Skeletal muscle satellite cell (primary cell): ENCODE results near the gene FSIP1.
A peak's percentile ranks its signal among the peaks of the same experiment; 100 is the strongest.

Source experiments
- H3K27me3 ChIP-seq: 2 replicates; pipeline ENCODE4 v1.7.0; 2013; ENCODE audit warnings: low read length; ENCODE audit not compliant: control insufficient read depth, insufficient read depth
- H3K36me3 ChIP-seq: 2 replicates; pipeline ENCODE4 v1.7.0; 2013; ENCODE audit warnings: mild to moderate bottlenecking, control low read depth, low read length; ENCODE audit not compliant: insufficient read depth
- H3K4me1 ChIP-seq: 2 replicates; pipeline ENCODE4 v1.7.0; 2013; ENCODE audit warnings: low read length; ENCODE audit not compliant: control insufficient read depth, insufficient read depth
- H3K4me2 ChIP-seq: 2 replicates; pipeline ENCODE4 v1.7.0; 2013; ENCODE audit warnings: mild to moderate bottlenecking, low read length
- H3K4me3 ChIP-seq: 2 replicates; pipeline ENCODE4 v1.7.0; 2013; ENCODE audit warnings: low read length
- H3K9ac ChIP-seq: 2 replicates; pipeline ENCODE4 v1.7.0; 2013; ENCODE audit warnings: mild to moderate bottlenecking, low read depth, low read length, moderate library complexity
- H3K9me3 ChIP-seq: replicated peaks from 2 replicates; pipeline ENCODE4 v1.7.0; 2013; ENCODE audit warnings: mild to moderate bottlenecking, control low read depth, low read length

The FSIP1 gene

DNA sequence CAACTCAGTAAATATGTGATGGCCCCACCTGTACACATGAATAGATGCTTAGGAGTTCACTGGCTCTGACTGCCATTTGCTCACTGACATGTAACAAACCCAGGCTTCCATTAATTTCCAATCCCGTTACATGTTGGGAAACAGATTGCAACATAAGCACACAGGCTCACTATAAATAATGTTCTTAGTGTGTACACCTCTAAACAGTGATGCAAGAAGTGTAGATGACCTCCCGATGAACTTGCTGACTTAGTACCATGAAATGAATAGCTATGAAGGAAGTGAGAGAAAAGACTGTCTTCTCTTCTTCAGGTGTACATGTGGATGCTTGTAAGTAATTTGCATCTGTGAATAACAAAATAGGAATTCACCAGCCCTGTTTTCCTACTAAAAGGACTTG lies 21.4 kb upstream of the FSIP1 start:
- Histone ChIP-seq H3K4me2 (no peak overlapping the region), H3K9ac (no peak overlapping the region), H3K27me3 (no peaks in the 10 kb centered on the region), H3K9me3 (no peaks in the 10 kb centered on the region), H3K4me3 (no peak overlapping the region), H3K36me3 (peaks cover 42% of the 10 kb centered on the region), H3K4me1 (no peaks in the 10 kb centered on the region)

DNA sequence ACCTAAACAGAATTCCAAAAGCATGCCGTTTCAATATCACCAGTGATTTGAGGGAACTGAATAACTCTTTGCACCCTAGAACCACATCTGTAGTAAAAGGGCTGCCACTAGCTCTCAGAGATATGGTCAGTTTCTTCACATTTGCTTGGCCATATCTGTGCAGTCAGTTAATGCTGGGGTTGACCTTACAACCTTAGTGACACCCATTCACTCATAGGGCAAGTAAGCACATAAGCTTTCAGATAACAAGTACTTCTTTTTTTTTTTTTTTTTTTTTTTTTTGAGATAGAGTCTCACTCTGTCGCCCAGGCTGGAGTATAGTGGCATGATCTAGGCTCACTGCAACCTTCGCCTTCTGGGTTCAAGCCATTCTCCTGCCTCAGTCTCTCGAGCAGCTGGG lies 20.4 kb upstream of the FSIP1 start:
- peaks cover 50% of the 10 kb centered on the region for H3K36me3 ChIP-seq
- H3K4me3 ChIP-seq: no peak overlapping the region
- no peak overlapping the region for H3K4me2 ChIP-seq
- no peak overlapping the region for H3K9ac ChIP-seq
- H3K27me3 ChIP-seq: no peaks in the 10 kb centered on the region
- no peaks in the 10 kb centered on the region for H3K9me3 ChIP-seq
- no peaks in the 10 kb centered on the region for H3K4me1 ChIP-seq

DNA sequence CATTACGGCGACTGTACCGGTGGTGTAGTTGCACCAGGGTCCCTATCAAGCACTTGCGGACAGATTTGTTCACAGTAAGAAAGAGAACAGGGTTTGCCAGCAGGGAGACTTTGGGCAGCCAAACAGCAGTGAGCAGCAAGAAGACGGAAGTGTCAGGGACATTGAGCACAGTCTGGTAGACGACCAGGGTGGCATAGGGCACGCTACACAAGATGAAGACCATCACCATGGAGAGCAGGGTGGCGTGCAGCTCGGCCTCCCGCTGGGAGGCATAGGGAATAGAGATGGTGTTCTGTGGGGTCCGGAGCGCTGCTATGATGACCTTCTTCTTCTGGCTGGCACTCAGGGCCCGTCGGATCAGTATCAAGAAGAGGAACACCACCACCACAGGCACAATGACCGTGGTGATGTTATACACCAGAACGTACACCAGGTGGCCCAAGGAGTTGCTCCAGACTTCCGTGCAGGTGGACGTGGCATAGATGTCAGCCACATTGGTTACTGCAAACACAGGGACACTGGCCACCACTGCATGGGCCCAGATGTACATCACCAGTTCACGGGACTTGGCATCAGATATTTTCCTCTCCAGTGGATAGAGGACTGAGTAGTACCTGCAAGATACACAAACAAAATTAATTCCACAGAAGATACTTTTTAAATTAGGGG lies 19.1 kb upstream of the FSIP1 start:
- no peak overlapping the region for H3K4me3 ChIP-seq
- H3K4me2 ChIP-seq: no peak overlapping the region
- no peaks in the 10 kb centered on the region for H3K9me3 ChIP-seq
- no peaks in the 10 kb centered on the region for H3K4me1 ChIP-seq
- peaks cover 55% of the 10 kb centered on the region for H3K36me3 ChIP-seq
- no peaks in the 10 kb centered on the region for H3K27me3 ChIP-seq
- H3K9ac ChIP-seq: no peak overlapping the region

DNA sequence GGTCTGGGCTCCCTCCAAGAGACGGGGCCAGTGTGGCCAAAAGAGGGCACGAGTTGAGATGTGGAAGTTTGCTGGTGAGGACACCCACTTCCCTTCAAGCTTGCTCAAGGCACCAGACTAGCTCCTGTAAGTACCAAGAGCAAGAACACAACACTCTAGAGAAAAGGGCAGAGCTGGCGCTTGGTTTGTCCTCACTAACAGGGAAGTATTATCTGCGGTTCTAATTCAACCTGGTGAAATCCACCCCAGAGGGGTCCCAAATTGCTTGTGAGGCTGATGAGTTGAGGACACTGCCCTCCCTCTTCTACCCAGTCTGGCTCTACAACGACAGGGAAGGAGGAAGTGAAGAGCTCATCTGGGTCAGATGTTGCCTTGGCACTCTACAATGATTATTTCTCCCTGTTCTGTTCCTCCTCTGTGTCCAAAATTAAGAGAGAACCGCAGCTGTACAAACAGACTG lies 16.9 kb upstream of the FSIP1 start:
- no peaks in the 10 kb centered on the region for H3K27me3 ChIP-seq
- H3K9ac ChIP-seq: no peak overlapping the region
- no peak overlapping the region for H3K4me2 ChIP-seq
- no peaks in the 10 kb centered on the region for H3K9me3 ChIP-seq
- no peaks in the 10 kb centered on the region for H3K4me1 ChIP-seq
- no peak overlapping the region for H3K4me3 ChIP-seq
- H3K36me3 ChIP-seq: peaks cover 42% of the 10 kb centered on the region

DNA sequence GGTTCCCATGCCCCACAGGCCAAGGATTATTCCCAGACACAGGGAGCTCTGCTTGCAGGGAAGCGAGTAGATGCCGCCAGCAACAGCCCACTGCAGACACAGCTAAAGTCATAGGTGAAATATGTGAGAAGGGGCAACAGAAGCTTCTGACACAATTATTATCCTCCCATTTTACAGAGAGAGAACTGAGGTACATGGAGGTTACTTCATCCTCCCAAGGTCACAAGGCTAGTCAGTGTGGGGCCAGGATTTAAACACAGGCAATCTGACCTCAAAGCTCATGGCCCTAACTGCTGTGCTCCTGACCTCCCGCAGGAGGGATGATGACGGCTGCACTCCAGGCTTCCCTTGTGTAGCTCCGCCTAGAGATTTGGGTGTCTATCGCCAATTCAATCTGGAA lies 15.7 kb upstream of the FSIP1 start:
- Histone ChIP-seq H3K9ac (no peak overlapping the region), H3K9me3 (no peaks in the 10 kb centered on the region), H3K4me2 (no peak overlapping the region), H3K27me3 (no peaks in the 10 kb centered on the region), H3K4me3 (no peak overlapping the region), H3K36me3 (peaks cover 39% of the 10 kb centered on the region), H3K4me1 (peaks cover 3% of the 10 kb centered on the region)

DNA sequence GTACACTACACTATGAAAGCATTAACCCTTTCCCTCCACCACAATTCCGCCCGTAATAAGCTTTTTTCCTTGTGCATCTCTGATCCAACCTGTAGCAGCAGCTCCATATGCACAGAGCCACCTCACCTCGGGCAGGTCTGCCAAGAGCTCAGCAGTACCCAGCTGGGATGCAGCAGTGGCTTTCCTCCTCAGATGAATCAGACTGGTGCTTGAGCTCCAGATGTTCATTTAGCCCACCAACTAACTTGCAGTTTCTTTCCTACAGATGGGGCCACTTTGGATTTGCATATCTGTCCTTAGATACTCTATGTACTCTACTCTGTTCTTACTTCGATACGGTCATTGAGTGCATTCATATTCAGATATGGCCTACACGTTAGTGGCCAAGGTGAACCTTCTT lies 14.8 kb upstream of the FSIP1 start:
- peaks cover 38% of the 10 kb centered on the region for H3K36me3 ChIP-seq
- H3K4me3 ChIP-seq: no peak overlapping the region
- H3K9me3 ChIP-seq: no peaks in the 10 kb centered on the region
- no peaks in the 10 kb centered on the region for H3K27me3 ChIP-seq
- no peak overlapping the region for H3K9ac ChIP-seq
- peaks cover 10% of the 10 kb centered on the region for H3K4me1 ChIP-seq
- no peak overlapping the region for H3K4me2 ChIP-seq

DNA sequence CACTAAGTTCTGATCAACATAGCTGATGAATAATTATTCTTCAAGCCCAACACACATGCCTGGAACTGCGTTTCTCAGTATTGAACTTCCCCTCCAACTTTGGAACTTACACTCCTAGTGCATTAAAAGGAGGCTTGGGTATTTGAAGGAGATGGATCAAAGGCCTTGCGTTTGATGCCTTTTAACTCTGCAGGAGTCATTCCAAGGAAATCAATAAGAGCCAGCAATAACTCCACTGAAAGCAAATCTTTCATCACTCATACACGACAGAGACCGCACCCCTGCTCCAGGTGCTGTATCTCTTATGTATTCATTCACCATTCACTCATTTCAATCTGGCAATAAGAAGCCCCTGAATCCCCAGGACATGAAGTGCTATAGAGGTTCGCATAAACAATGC lies 14.0 kb upstream of the FSIP1 start:
- Histone ChIP-seq H3K9me3 (no peaks in the 10 kb centered on the region), H3K4me3 (no peak overlapping the region), H3K4me2 (no peak overlapping the region), H3K36me3 (peaks cover 33% of the 10 kb centered on the region), H3K9ac (no peak overlapping the region), H3K27me3 (no peaks in the 10 kb centered on the region), H3K4me1 (peaks cover 16% of the 10 kb centered on the region)

DNA sequence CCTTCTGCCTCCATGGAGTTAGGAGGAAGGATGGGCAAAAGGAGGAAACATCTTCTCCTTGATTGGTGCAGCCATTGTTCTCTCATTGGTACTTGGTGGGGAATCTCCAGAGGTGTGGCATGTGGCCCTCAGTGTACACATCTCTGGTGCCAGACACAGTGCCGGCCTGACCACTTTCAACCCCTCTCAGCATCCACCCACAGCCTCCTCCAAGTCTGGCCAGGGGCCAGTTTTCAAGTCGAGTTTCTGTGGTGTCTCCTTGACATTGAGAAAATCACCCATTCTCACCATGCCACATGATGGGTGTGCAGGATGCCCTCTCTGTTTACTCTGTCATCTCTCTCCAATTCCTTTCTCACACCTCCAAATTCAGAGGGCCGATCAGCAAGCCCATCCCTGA lies 12.8 kb upstream of the FSIP1 start:
- Histone ChIP-seq H3K4me3 (no peak overlapping the region), H3K4me2 (no peak overlapping the region), H3K36me3 (peaks cover 22% of the 10 kb centered on the region), H3K9ac (no peak overlapping the region), H3K27me3 (no peaks in the 10 kb centered on the region), H3K4me1 (peaks cover 16% of the 10 kb centered on the region), H3K9me3 (no peaks in the 10 kb centered on the region)

DNA sequence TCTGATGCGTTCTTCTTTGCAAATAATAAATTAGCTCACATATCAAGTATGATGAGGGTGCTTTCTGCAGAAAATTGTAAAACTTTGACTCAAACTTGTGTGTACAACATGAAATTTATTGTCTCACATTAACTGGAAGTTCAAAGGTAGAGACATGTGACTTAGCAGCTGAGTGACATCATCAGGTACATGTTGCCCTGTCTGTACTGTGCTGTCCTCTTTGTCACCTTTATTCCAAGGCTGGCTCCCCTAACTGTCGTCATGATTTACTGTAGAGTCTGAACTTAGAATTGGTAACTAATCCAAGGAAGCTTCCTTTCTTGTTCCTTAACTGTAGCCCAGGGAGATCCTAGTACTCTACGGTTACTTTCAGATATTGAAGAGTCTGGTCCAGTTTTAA lies 12.3 kb upstream of the FSIP1 start:
- H3K4me1 ChIP-seq: peaks cover 16% of the 10 kb centered on the region
- H3K4me3 ChIP-seq: no peak overlapping the region
- no peaks in the 10 kb centered on the region for H3K9me3 ChIP-seq
- no peak overlapping the region for H3K4me2 ChIP-seq
- H3K9ac ChIP-seq: no peak overlapping the region
- H3K36me3 ChIP-seq: peaks cover 19% of the 10 kb centered on the region
- H3K27me3 ChIP-seq: no peaks in the 10 kb centered on the region

DNA sequence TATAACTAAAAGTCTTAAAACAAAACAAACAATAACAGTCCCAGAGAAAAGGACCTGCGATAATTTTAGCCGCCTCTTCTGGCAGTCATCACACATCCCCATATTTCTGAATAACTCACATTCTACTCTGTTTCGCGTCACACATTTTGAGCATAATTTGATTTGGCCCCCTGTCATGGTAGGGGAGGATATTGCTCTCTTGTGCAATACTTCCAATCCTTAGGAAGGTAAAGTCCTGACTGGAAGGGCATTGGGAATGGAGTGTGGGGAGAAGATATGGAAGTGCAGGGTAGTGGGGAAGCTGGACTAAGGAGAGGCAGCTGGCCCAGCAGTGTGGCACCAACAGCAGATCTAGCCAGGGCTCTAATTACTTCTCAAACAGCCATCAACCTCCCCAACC lies 11.3 kb upstream of the FSIP1 start:
- no peak overlapping the region for H3K4me3 ChIP-seq
- H3K4me2 ChIP-seq: no peak overlapping the region
- no peak overlapping the region for H3K9ac ChIP-seq
- peaks cover 24% of the 10 kb centered on the region for H3K4me1 ChIP-seq
- no peaks in the 10 kb centered on the region for H3K27me3 ChIP-seq
- H3K36me3 ChIP-seq: peaks cover 14% of the 10 kb centered on the region
- H3K9me3 ChIP-seq: no peaks in the 10 kb centered on the region

DNA sequence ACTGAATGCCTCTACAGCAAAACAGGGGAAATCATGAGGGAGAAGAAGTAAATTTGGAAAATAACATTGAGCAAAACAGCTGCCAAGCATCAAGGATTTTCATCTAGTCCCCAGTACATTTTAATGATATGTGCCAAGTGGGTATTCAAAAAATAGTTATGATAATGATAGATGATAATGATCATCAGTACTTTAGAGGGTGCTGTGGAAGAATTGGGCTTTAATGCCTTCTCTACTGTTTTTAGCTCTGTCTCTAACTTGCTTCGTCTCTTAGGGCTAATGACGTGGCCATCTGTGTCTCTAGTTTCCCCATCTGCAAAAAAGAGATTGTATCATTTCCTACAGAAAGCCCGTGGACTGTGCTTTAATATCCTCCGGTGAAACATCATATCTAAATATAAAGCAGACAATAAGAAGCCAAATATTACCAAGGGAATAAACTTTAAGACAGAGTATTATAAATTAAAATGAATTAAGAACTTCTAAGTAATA lies 10.2 kb upstream of the FSIP1 start:
- Histone ChIP-seq H3K9ac (no peak overlapping the region), H3K4me3 (no peak overlapping the region), H3K4me1 (peaks cover 34% of the 10 kb centered on the region), H3K36me3 (peaks cover 5% of the 10 kb centered on the region), H3K9me3 (no peaks in the 10 kb centered on the region), H3K27me3 (no peaks in the 10 kb centered on the region), H3K4me2 (peak overlapping the region; percentile 31)
